Thoracic aorta (tissue), 2 donors: ENCODE data around the gene FBXL19. TPM values are rescaled to one million over a fixed set of nuclear protein-coding genes. Genes with fewer than 3 reads are reported as not detected.

Experiments used
- ATAC-seq: fragments of 150-250 bp; one replicate; pipeline ENCODE4 v1.8.0; 2017; ENCODE audit warnings: low read depth; ENCODE audit not compliant: insufficient number of reproducible peaks, low FRiP score
- DNase-seq: peaks from one replicate; pipeline ENCODE4 v3.0.0-alpha.2; 2020; ENCODE audit warnings: low spot score
- H3K27ac ChIP-seq, 2 donors: fragments of 200-600 bp; sonication (generic); 1 replicate in 1 of 2; 2 replicates in 1 of 2; pipeline ENCODE4 v1.5.1; 2016; ENCODE audit warnings: mild to moderate bottlenecking in 2 of 2, moderate library complexity in 2 of 2
- H3K27me3 ChIP-seq: fragments of 200-600 bp; sonication (generic); replicated peaks from 2 replicates; pipeline ENCODE4 v1.6.0; 2016; ENCODE audit warnings: mild to moderate bottlenecking; ENCODE audit not compliant: insufficient read depth
- H3K36me3 ChIP-seq: fragments of 200-600 bp; sonication (generic); one replicate; pipeline ENCODE4 v1.5.1; 2016
- H3K4me1 ChIP-seq, 2 donors: fragments of 200-600 bp; sonication (generic); 1 replicate in 1 of 2; 2 replicates in 1 of 2; pipeline versions ENCODE4 v1.5.1 to v1.6.0; 2016; ENCODE audit warnings: low read depth in 2 of 2, mild to moderate bottlenecking in 1 of 2; ENCODE audit not compliant: control insufficient read depth in 1 of 2
- H3K4me3 ChIP-seq: fragments of 200-600 bp; sonication (generic); 2 replicates; pipeline ENCODE4 v1.5.1; 2016; ENCODE audit warnings: mild to moderate bottlenecking
- H3K9me3 ChIP-seq: fragments of 200-600 bp; sonication (generic); 2 replicates; pipeline ENCODE4 v1.5.1; 2016
- total RNA-seq, 2 donors: library from RNA; depleted of rRNA; stranded (reverse); fragments of >200 nt; gene quantifications; one replicate each; pipeline versions ENCODE4 v1.1.0 to v1.2.3, GENCODE V29; 2016
- TF ChIP-seq, protein P1 (sequence below): fragments of 200-600 bp; sonication (generic); IDR thresholded peaks from one replicate; pipeline ENCODE4 v1.5.1; 2019; ENCODE audit warnings: antibody characterized with exemption

The FBXL19 gene
- total RNA-seq, 2 donors from 2014 or later = 14.5 to 18.7 TPM

DNA sequence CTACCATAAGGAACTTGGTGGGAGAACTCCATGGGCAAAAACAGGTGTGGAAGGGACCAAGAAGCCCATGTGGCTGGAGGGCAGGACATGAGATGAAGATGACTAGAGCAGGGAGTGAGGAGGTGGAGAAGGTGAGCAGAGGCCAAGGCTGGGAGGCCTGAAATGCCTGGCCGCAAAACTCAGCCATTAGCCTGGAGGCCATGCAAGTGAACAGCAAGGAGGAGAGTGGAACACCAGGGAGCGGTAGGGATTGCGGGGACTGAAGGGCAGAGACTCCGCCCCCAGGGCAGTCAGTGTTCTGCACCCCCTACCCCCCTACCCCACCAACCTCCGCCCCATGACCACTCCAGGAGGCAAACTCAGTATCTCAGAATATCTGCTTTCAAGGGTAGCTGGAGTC lies 46.5 kb upstream of the FBXL19 start:
- peaks cover 5% of the 10 kb centered on the region for H3K36me3 ChIP-seq
- TF ChIP-seq, protein P1, sequence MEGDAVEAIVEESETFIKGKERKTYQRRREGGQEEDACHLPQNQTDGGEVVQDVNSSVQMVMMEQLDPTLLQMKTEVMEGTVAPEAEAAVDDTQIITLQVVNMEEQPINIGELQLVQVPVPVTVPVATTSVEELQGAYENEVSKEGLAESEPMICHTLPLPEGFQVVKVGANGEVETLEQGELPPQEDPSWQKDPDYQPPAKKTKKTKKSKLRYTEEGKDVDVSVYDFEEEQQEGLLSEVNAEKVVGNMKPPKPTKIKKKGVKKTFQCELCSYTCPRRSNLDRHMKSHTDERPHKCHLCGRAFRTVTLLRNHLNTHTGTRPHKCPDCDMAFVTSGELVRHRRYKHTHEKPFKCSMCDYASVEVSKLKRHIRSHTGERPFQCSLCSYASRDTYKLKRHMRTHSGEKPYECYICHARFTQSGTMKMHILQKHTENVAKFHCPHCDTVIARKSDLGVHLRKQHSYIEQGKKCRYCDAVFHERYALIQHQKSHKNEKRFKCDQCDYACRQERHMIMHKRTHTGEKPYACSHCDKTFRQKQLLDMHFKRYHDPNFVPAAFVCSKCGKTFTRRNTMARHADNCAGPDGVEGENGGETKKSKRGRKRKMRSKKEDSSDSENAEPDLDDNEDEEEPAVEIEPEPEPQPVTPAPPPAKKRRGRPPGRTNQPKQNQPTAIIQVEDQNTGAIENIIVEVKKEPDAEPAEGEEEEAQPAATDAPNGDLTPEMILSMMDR = no peak
- DNase-seq = no peak
- H3K4me3 ChIP-seq = peak overlapping the region; percentile 98
- H3K27ac ChIP-seq = peak overlapping the region; percentile 84 to 93
- ATAC-seq = no peak
- no peaks in the 10 kb centered on the region for H3K27me3 ChIP-seq
- no peaks in the 10 kb centered on the region for H3K9me3 ChIP-seq
- H3K4me1 ChIP-seq = peaks cover 17 to 22% of the 10 kb centered on the region in 2 donors

DNA sequence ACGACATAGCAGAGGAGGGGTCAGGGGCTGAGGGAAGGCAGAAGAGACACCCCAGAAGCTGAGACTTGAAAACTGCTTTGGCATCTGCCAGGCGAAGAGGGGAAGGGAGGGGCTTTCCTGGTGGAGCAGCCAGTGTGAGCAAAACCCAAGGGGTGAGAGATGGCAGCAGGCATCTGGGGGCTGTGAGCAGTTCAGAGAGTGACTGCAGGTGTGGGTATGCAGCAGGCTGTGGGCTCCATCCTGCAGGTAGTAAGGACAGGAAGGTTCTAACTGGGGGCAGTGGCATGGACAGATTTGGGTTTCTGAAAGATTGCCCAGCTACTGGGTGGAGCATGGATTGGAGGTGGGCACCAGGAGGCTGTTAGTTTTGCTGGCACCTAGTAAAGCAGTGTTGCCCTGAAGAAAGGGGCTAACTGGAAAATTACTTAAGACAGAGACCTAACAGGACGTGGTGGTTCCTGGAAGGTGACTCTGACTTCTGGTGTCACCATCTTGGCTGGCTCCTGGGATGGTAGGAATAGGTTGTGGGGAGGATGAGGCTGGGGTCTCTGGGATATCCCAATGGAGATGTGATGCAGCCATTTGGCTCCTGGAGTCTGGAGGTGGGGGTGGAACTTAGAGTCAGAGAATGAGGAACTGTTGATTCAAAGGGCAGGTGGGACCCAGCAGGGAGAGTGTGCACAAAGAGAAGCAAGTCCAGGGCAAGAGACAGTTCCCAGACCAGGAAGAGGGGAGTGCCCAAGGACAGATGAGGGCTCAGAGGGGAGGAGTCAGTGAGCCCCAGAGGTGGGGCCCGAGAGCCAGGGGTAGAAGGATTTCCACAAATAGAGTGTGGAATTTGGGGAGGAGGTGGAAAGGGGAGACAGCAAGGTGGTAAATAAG lies 40.7 kb upstream of the FBXL19 start:
- Histone ChIP-seq H3K4me1 (no peaks in the 10 kb centered on the region), H3K36me3 (peaks cover 13% of the 10 kb centered on the region), H3K27me3 (no peaks in the 10 kb centered on the region), H3K9me3 (no peaks in the 10 kb centered on the region), H3K27ac (no peak overlapping the region), H3K4me3 (no peak overlapping the region)
- TF ChIP-seq, protein P1 = no peak
- ATAC-seq = no peak
- DNase-seq = no peak

DNA sequence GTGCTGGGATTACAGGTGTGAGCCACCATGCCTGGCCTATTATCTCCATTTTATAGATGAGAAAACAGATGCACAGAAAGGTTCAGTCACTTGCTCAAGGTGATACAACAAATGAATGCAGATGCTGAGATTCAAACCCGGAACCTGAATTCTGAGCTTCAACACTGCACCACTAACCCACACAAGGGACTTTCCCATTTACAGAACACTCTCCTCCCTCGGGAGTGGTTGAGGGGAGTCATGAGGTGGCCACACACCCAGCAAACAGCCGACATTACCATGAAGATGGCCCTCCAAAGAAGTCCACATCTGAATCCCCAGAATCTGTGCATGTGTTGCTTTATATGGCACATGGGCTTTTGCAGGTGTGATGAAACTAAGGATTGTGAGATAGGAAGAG lies 38.6 kb upstream of the FBXL19 start:
- Histone ChIP-seq H3K36me3 (peaks cover 25% of the 10 kb centered on the region), H3K27ac (no peak overlapping the region), H3K9me3 (no peaks in the 10 kb centered on the region), H3K4me1 (no peaks in the 10 kb centered on the region), H3K27me3 (no peaks in the 10 kb centered on the region), H3K4me3 (no peak overlapping the region)
- DNase-seq (no peak), ATAC-seq (no peak)
- TF ChIP-seq, protein P1 = no peak

DNA sequence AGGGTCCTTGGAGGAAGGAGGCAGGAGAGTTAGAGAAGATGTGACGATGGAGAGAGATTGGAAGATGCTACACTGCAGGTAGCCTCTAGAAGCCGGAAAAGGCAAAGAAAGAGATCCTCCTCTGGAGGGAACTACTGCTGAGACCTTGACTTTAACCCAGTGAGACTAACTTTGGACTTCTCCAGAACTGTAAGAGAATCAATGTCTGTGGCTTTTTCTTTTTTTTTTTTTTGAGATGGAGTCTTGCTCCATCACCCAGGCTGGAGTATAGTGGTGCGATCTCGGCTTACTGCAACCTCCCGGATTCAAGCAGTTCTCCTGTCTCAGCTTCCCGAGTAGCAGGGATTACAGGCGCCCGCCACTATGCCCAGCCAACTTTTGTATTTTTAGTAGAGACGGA lies 38.2 kb upstream of the FBXL19 start:
- H3K27ac ChIP-seq = no peak overlapping the region
- TF ChIP-seq, protein P1 = no peak
- peaks cover 22% of the 10 kb centered on the region for H3K36me3 ChIP-seq
- ATAC-seq = no peak
- H3K9me3 ChIP-seq = no peaks in the 10 kb centered on the region
- no peak for DNase-seq
- no peaks in the 10 kb centered on the region for H3K4me1 ChIP-seq
- H3K4me3 ChIP-seq = no peak overlapping the region
- H3K27me3 ChIP-seq = no peaks in the 10 kb centered on the region

DNA sequence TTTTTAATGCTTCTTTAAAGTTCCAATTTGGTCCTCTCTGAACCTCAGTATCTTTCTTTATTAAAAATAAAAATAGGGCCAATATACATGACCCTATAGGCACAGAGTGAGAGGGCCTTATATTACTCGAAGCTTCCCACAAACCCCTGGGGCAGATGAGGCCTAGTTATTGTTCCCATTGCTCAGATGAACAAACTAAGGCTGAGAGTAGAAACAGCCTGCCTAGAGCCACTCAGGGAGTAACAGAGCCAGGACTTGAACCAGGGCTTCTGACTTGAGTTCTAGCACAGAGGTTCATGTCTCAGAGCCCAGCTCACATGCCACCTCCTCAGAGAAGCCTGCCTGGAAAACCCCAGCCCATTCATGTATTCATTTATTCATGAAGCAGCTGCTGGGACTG lies 37.2 kb upstream of the FBXL19 start:
- no peaks in the 10 kb centered on the region for H3K27me3 ChIP-seq
- H3K9me3 ChIP-seq = no peaks in the 10 kb centered on the region
- no peak overlapping the region for H3K4me3 ChIP-seq
- TF ChIP-seq, protein P1 = no peak
- ATAC-seq (no peak), DNase-seq (no peak)
- H3K4me1 ChIP-seq = no peaks in the 10 kb centered on the region
- no peak overlapping the region for H3K27ac ChIP-seq
- peaks cover 22% of the 10 kb centered on the region for H3K36me3 ChIP-seq
